Measurements from ENCODE around the gene UGT1A8.
"Not testable (repeated sequence)": the region's sequence is repeated elsewhere in the genome, so short reads cannot be mapped to it uniquely, and the experiment has no call there.

The UGT1A8 gene

DNA sequence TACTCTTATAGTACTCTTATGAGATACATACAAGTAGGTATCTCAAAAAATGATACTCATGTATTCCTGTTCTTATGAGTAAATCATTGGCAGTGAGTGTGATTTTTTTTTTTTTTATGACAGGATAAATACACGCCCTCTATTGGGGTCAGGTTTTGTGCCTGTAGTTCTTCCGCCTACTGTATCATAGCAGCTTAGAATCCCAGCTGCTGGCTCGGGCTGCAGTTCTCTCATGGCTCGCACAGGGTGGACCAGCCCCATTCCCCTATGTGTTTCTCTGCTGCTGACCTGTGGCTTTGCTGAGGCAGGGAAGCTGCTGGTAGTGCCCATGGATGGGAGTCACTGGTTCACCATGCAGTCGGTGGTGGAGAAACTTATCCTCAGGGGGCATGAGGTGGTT lies at the start of gene UGT1A8:
TSS of gene UGT1A8 (plus strand) at position 158 of the 400 bp plus-strand sequence. CDS start at position 233, 75 bp downstream.
- DNase-seq: not testable (repeated sequence)

DNA sequence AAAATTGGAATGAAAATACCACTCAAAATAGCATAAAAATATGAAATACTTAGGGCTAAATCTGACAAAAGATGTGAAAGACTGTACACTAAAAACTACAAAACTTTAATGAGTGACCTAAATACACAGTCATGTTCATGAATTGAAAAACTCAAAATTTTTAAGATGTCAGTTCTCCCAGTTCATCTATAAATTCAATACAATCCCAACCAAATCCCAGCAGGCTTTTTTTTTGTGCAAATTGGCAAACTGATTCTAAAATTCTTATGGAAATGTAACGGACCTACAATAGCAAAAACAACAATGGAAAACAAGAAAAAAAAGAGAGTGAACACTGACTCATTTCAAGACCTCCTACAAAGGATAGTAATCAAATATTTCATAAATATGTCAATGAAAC lies 46.4 kb upstream of the UGT1A8 start:
- no peak for DNase-seq

DNA sequence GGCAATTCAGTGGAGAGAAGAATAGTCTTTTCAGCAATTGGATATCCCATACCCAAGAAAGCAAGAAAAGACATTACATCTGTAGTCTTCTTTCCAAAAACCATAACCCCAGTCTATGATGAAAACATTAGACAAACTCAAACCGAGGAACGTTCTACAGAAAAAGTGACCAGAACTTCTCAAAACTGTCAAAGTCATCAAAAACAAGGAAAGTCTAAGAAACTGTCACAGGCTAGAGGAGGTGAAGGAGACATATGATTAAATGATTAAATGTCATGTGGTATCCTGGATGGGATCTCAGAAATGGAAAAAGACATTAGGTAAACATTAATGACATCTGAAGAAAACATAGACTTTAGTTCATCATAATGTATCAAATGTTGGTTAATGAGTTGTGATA lies 46.0 kb upstream of the UGT1A8 start:
- DNase-seq: no peak

DNA sequence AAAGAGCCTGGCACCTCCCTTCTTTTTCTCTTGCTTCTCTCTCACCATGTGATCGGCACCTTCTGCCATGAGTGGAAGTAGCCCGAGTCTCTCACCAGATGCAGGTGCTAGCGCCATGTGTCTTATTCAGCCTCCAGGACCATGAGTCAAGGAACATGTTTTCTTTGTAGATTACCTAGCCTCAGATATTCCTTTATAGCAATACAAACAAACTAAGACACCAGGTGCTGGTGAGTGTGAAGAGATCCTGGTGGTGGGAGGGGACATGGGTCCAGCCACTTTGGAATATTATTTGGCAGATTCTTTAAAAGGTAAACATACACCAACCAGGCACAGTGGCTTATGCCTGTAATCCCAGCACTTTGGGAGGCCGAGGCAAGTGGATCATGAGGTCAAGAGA lies 45.0 kb upstream of the UGT1A8 start:
- DNase-seq: no peak

DNA sequence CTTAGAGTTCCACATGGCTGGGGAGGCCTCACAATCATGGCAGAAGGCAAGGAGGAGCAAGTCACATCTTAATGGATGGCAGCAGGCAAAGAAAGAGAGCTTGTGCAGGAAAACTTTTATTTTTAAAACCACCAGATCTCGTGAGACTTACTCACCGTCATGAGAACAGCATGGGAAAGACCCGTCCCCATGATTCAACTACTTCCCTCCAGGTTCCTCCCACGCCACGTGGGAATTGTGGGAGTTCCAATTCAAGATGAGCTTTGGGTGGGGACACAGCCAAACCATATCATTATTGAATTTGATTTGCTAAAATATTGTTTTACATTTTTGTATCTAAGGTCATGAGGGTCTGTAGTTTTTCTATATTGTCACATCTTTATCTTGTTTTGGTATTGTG lies 40.1 kb upstream of the UGT1A8 start:
- not testable (repeated sequence) for DNase-seq

DNA sequence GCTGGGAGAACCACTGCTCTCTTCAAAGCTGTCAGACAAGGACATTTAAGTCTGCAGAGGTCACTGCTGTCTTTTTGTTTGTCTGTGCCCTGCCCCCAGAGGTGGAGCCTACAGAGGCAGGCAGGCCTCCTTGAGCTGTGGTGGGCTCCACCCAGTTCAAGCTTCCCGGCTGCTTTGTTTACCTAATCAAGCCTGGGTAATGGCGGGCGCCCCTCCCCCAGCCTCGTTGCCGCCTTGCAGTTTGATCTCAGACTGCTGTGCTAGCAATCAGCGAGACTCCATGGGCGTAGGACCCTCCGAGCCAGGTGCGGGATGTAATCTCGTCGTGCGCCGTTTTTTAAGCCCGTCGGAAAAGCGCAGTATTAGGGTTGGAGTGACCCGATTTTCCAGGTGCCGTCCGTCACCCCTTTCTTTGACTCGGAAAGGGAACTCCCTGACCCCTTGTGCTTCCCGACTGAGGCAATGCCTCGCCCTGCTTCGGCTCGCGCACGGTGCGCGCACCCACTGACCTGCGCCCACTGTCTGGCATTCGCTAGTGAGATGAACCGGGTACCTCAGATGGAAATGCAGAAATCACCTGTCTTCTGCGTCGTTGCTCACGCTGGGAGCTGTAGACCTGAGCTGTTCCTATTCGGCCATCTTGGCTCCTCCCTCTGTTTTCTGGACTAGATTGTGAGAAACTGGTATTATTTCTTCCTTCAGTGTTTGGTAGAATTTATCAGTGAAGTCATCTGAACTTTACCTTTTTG lies 34.0 kb upstream of the UGT1A8 start:
- DNase-seq: not testable (repeated sequence)

DNA sequence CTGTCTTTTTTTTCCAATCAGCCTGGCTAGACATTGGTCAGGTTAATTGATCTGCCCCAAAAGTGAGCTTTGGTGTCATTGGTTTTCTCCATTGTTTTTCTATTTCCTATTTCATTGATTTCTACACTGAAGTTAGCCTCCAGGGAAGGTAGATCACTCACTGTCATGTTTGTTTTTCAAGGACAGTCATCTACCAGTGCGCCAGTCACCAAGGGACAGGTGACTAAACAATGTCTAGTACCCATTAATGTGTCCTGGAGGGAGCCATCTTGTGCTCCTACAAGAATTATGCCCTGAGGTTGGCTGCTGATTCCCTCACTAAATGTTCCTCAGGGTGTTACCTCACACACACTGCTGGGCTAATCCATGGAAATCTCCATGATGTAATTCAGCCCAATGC lies 33.2 kb upstream of the UGT1A8 start:
- DNase-seq: peak; percentile 28 to 30

DNA sequence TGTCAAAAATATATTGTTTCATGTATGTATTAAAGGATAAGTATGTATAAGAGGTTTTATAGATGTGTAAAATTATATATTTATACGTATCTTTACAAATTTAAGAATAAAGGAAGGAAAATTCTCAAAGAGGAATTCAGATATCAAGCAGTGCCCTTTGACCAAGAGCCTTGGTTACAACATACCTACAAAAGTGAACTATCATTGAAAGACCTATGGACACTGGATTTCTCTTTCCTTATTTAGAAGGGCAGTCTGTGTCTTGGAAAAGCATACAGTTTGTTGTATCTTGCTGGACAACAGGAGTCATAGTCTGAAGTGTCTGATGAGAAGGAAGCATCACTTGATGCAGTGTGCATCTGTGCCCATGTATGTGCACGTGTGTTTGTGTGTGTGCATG lies 29.0 kb upstream of the UGT1A8 start:
- no peak for DNase-seq

DNA sequence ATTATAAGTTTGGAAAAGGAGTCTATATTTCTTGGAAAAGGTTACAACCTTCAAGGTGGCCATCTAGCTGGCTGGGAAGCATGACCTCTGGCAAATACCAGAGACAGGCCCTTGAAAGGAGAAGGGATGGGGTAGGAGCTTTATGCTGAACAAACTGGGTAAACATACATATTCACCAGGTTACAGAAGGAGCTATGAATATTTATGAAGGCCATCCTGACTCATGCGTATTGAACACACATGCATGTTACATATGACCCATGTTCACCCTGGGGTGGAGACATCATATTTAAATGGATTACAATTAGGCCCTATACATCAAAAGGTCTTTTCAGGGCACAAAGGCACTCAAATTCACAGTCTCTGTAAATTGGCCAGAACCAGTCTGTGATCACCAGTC lies 24.7 kb upstream of the UGT1A8 start:
- DNase-seq: not testable (repeated sequence)

DNA sequence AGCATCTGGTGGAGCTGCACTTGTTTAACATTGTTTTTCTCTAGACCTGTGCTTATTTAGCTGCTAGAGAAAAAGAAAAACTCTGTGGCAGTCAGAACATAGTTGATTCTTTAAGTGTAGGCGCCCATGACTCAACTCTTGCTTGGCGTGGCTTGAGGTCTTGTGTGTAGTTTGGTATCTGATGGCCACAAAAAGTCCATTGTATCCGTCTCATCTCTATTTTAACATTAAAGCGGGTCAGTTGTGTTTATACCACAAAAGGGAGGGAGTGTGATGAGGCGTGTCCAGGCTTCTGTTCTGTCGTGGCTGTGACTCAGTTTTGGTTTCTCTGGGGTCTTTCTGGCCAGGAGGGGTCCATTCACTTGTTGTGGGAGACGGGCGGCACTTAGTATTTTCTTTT lies 24.2 kb upstream of the UGT1A8 start:
- no peak for DNase-seq

DNA sequence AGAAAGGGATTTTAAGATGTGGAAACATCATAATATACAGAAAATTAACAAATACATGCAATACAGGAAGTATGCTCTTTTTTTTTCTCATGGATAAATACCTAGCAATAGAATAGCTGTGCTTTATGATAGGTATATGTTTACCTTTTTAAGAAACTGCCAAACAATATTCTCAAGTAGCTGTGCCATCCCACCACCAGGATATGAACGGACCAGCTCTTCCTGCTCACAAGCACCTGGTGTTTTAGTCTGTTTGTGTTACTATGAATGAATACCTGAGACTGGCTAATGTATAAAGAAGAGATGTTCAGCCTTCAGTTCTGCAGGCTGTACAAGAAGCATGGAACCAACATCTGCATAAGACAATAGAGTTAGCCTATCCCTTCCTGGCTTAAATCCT lies 19.9 kb upstream of the UGT1A8 start:
- no peak for DNase-seq

DNA sequence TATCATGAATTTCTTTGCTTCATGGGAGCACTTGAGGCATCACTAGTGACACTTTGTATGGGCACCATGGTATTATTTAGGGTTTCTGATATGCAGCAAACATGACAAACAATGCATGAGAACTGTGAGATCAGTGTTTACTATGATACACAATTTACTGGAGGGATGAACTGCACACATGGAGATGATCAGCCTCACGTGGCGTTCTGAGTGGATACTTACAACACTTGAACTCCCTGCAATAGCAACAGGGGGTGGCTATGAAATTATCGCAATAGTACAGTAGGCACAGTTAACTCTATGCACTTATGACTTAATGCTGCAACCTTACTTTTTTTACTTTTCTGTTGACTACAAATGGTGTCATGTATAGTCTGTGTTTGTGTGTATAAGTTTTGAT lies 18.5 kb upstream of the UGT1A8 start:
- DNase-seq: no peak

DNA sequence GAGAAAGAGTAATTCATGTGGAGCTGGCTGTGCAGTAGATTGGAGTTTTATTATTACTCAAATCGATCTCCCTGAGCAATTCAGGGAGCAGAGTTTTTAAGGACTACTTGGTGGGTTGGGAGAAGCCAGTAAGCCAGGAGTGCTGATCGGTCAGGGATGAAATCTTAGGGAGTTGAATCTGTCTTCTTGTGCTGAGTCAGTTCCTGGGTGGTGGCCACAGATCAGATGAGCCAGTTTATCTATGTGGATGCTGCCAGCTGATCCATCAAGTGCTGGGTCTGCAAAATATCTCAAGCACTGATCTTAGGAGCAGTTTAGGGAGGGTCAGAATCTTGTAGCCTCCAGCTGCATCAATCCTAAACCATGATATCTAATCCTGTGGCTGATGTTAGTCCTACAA lies 17.0 kb upstream of the UGT1A8 start:
- DNase-seq: no peak

DNA sequence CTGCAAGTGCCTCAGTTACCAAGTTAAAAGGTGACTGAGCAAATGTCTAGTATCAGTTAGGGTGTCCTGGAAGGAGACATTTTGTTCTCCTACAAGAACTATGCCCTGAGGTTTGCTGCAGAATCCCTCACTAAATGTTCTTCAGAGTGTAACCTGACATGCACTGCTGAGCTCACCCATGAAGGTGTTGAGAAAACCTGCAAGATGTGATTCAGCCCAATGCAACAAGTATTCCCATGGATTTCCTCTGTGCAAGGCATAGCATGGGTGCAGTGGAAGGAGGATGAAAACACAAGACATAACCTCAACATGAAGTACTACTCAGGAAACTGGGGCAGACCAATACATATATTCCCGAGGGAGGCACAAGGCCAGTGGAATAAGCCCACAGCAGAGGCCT lies 15.4 kb upstream of the UGT1A8 start:
- DNase-seq: no peak

DNA sequence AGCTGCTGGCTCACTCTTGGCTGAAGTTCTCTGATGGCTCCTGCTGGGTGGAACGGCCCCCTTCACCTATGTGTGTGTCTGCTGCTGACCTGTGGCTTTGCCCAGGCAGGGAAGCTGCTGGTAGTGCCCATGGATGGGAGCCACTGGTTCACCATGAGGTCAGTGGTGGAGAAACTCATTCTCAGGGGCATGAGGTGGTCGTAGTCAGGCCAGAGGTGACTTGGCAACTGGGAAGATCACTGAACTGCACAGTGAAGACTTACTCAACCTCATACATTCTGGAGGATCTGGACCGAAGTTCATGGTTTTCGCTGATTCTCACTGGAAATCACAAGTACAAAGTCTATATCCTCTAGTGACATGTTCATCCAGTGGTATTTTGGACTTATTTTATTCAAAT lies 13.9 kb upstream of the UGT1A8 start:
- DNase-seq: no peak

DNA sequence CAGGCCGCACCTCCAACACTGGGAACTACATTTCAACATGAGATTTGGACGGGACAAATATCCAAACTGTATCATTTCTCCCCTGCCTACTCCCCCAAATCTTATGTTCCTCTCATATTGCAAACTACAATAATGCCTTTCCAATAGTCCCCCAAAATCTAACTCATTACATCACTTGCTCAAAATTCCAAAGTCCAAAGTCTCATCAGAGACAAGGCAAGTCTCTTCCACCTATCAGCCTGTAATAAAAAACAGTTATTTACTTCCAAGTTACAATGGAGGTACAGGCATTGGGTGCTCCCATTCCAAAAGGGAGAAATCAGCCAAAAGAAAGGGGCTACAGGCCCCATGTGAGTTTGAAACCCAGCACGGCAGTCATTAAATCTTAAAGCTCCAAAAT lies 12.6 kb upstream of the UGT1A8 start:
- no peak for DNase-seq

DNA sequence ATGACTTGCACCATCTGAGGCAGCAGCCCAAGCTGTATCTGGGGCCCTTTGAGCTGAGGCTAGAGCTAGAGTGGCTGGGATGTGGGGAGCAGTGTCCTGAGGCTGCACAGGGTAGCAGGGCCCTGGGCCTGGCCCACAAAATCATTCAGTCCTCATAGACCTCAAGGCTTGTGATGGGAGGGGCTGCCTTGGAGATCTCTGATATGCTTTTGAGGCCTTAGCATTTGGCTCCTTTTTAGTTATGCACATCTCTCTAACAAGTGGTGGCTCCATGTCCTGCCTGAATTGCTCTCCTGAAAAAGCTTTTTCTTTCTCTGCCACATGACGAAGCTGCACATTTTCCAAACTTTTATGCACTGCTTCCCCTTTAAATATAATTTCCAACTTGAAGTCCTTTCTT lies 11.8 kb upstream of the UGT1A8 start:
- DNase-seq: no peak

DNA sequence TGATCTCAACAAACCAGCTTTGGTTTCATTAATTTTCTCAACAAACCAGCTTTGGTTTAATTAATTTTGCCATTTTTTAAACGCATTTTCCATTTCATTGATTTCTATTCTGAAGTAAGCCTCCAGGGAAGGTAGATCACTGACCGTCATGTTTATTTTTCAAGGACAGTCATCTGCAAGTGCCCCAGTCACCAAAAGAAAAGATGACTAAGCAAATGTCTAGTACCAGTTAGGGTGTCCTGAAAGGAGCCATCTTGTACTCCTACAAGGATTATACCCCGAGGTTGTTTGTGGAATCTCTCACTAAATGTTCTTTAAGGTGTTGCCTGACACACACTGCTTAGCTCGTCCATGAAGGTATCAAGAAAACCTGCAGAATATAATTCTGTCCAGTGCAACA lies 6.1 kb upstream of the UGT1A8 start:
- DNase-seq: no peak

DNA sequence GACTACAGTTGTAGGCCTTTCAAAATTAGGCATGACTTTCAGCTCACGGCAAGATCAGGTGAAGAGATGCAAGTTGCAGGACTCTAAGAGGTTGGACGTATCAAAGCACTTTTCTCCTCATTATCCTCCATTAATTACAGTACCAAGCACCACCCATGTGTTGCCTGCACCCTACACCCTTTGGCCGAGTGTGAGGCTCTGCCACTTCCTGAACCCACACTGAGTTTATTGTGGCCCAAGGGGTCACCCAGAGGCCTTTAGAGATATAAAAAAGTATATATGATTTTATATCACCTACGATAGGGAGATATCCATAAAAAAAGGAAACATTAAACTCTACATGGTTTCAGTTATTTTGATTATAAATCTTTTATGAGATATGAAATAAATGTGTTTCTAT lies 2.8 kb downstream of the UGT1A8 start:
- DNase-seq: no peak

DNA sequence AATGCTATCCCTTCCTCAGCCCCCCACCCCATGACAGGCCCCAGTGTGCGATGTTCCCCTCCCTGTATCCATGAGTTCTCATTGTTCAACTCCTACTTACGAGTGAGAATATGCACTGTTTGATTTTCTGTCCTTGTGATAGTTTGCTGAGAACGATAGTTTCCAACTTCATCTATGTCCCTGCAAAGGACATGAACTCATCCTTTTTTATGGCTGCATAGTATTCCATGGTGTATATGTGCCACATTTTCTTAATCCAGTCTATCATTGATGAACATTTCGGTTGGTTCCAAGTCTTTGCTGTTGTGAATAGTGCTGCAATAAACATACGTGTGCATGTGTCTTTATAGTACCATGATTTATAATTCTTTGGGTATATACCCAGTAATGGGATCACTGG lies 4.4 kb downstream of the UGT1A8 start:
- DNase-seq: not testable (repeated sequence)

DNA sequence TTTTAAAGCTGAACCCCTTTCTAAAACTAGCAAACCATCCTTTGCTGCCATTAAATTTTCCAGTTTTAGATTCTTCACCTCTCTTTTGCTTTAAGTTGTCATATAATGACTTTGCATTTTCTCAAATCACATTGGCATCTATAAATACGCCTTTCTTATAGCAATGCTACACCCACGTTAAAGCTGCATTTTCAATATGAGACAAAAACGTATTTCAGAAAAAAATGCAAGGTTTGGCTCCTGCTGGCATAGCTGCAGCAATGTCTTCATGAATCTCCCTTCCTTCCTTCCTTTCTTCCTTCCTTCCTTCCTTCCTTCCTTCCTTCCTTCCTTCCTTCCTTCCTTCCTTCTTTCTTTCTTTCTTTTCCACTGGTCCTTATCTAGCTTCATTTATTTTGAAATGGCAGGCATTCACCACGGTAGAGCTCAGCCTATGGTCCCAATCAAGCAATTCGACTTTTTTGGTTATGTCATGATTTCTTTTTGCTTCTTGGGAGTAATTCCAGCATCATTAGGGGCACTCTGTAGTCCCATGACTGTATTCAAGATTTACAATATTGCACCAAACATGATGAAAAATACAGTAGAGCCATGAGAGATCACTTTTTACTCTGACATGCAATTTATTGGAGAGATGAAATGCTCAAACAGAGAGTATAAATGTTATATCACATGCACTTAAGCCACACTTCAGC lies 10.0 kb downstream of the UGT1A8 start:
- DNase-seq: no peak

DNA sequence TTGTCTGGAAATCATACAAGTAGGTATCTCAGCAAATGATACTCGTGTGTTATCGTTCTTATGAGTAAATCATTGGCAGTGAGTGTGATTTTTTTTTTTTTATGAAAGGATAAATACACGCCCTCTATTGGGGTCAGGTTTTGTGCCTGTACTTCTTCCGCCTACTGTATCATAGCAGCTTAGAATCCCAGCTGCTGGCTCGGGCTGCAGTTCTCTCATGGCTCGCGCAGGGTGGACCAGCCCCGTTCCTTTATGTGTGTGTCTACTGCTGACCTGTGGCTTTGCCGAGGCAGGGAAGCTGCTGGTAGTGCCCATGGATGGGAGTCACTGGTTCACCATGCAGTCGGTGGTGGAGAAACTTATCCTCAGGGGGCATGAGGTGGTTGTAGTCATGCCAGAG lies 18.9 kb downstream of the UGT1A8 start, which contains the start of gene UGT1A10:
TSS of gene UGT1A10 (plus strand) at position 143 of the 400 bp plus-strand sequence. CDS start at position 218, 75 bp downstream.
- DNase-seq: not testable (repeated sequence)

DNA sequence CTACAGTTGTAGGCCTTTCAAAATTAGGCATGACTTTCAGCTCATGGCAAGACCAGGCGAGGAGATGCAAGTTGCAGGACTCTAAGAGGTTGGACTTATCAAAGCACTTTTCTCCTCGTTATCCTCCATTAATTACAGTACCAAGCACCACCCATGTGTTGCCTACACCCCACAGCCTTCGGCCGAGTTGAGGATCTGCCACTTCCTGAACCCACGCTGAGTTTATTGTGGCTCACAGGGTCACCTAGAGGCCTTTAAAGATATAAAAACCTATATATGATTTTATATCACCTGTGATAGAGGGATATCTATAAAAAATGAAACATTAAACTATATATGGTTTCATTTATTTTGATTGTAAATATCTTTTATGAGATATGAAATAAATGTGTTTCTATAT lies 21.4 kb downstream of the UGT1A8 start:
- DNase-seq: no peak

DNA sequence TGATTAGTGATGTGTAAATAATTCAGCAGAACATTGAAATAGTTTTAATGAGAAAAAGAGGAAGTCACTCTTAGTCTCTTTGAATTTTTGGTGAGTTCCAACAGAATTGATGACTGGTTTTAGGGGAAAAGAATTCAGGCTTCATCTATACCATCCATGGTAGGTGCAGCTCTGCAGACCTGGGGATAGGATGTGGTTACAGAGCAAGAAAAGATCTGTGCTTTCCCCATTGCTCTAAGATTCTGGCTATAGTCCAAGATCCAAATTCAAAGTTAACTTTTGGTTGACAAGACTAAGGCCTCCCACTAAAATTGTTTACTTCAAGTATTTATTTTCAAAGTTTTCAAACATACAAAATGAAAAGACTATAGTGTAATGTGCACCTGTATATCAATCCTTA lies 22.4 kb downstream of the UGT1A8 start:
- DNase-seq: no peak

DNA sequence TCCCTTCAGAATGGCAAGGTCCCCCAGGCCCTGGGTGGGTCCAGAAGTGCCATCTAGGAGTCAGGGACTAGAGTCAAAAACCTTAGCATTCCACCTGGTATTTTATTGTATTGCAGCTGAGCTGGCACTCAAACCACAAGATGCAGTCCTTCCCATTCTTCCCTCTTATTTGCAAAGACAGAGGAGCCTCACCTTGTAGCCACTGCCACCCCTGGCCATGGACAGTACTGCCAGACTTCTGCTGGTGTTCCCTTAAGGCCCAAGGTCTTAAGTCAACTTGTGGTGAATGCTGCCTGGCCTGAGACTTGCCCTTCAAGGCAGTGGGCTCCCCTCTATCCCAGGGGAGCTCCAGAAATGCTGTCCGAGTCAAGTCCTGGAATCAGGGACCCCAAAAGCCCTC lies 25.7 kb downstream of the UGT1A8 start:
- peak in 1 of 2 experiments; percentile 1 for DNase-seq

All from SHP77 (cell line).